K562 (cell line): ENCODE measurements around the gene EIF4E2. TPM values are rescaled to one million over a fixed set of nuclear protein-coding genes. Genes with fewer than 3 reads are reported as not detected.
A peak's percentile ranks its signal among the peaks of the same experiment; 100 is the strongest.

Experiments used
- ATAC-seq: fragments of 200-7000 bp; cut with Tn5 transposase; 3 replicates; pipeline ENCODE4 v1.9.1; 2020; ENCODE audit warnings: moderate library complexity
- BruUV-seq: library from RNA; stranded (reverse); fragments of 400-500 nt; replicated peaks from 2 replicates; lab custom pipeline; 2021; lab: Mats Ljungman, UMichigan
- CTCF ChIA-PET: fragments of 300-600 bp; formaldehyde crosslinking; extraction: SDS; loops from one replicate; lab custom pipeline; 2021; ENCODE audit warnings: low intra/inter-chr PET ratio; lab: Yijun Ruan, JAX
- POLR2A ChIA-PET: fragments of 300-600, 350-650 bp; sonication (Branson Sonifier 250); formaldehyde crosslinking; extraction: SDS; loops from one replicate; lab custom pipeline; 2021; ENCODE audit warnings: antibody characterized with exemption, inconsistent platforms; lab: Yijun Ruan, JAX
- DNase-seq, 4 experiments: peaks; one replicate each; pipeline versions ENCODE4 v3.0.0 to v3.0.0-alpha.2; 2011 to 2018; ENCODE audit warnings: low spot score in 3 of 4, mixed read lengths in 3 of 4; ENCODE audit errors: extremely low read depth in 1 of 4
- FAIRE-seq: peaks from 2 replicates; lab custom pipeline; 2011; peaks lifted over from hg19 to GRCh38; lab: Jason Lieb, UNC
- H2AFZ ChIP-seq: 2 replicates; pipeline ENCODE4 v1.6.0; 2011; ENCODE audit warnings: low read depth, low read length, control low read depth, inconsistent platforms
- H3K27ac ChIP-seq: fragments of 200-600 bp; 3 replicates; pipeline ENCODE4 v1.8.0; 2011; ENCODE audit warnings: low read depth, mild to moderate bottlenecking, control low read depth, inconsistent platforms, low read length, moderate library complexity, mixed read lengths; ENCODE audit errors: extremely low read depth
- H3K27me3 ChIP-seq, 2 experiments: fragments of 300-600 bp in 1 of 2; 2 replicates in 1 of 2; 3 replicates in 1 of 2; pipeline versions ENCODE4 v1.6.0 to v1.8.0; 2011; ENCODE audit warnings: inconsistent platforms in 2 of 2, low read length in 2 of 2, mild to moderate bottlenecking in 1 of 2, mixed read lengths in 1 of 2, moderate library complexity in 1 of 2; ENCODE audit not compliant: control insufficient read depth in 2 of 2, insufficient read depth in 2 of 2
- H3K36me3 ChIP-seq: fragments of 300-600 bp; 3 replicates; pipeline ENCODE4 v1.8.0; 2011; ENCODE audit warnings: mild to moderate bottlenecking, low read length, inconsistent platforms; ENCODE audit not compliant: control insufficient read depth, insufficient read depth
- H3K4me1 ChIP-seq, 2 experiments: fragments of 200-600 bp in 1 of 2; replicated peaks in 1 of 2; 2 replicates in 1 of 2; 3 replicates in 1 of 2; pipeline versions ENCODE4 v1.5.1 to v1.8.0; 2011; ENCODE audit warnings: inconsistent platforms in 2 of 2, low read length in 2 of 2, mild to moderate bottlenecking in 1 of 2, mixed read lengths in 1 of 2, moderate library complexity in 1 of 2; ENCODE audit not compliant: control insufficient read depth in 2 of 2, insufficient read depth in 2 of 2
- H3K4me2 ChIP-seq: 2 replicates; pipeline ENCODE4 v1.6.1; 2011; ENCODE audit warnings: low read length, control low read depth, inconsistent platforms, mixed read lengths; ENCODE audit not compliant: insufficient read depth
- H3K4me3 ChIP-seq: fragments of 200-600 bp; sonication (generic), shearing (Covaris generic); 2 replicates; pipeline ENCODE4 v1.5.1; 2016; ENCODE audit warnings: control low read depth, inconsistent platforms
- H3K79me2 ChIP-seq: fragments of 200-600 bp; 3 replicates; pipeline ENCODE4 v1.8.0; 2011; ENCODE audit warnings: low read length, inconsistent platforms; ENCODE audit not compliant: control insufficient read depth, insufficient read depth
- H3K9ac ChIP-seq, 2 experiments: 2 replicates each; pipeline versions ENCODE4 v1.6.0 to v1.6.1; 2011; ENCODE audit warnings: low read depth in 2 of 2, low read length in 2 of 2, control low read depth in 1 of 2, inconsistent platforms in 1 of 2, mild to moderate bottlenecking in 1 of 2, mixed read lengths in 1 of 2; ENCODE audit not compliant: insufficient read depth in 1 of 2
- H3K9me1 ChIP-seq: one replicate; pipeline ENCODE4 v1.6.0; 2011; ENCODE audit warnings: inconsistent platforms, mild to moderate bottlenecking, low read length, moderate library complexity; ENCODE audit not compliant: control insufficient read depth, insufficient read depth
- H3K9me3 ChIP-seq: replicated peaks from 2 replicates; pipeline ENCODE4 v1.5.1; 2011; ENCODE audit warnings: low read depth, low read length, inconsistent platforms; ENCODE audit not compliant: control insufficient read depth, insufficient read depth
- H4K20me1 ChIP-seq: replicated peaks from 2 replicates; pipeline ENCODE4 v1.6.1; 2011; ENCODE audit warnings: low read length, inconsistent platforms, mixed read lengths; ENCODE audit not compliant: control insufficient read depth, insufficient read depth
- ARID2 ChIP-seq: fragments of 450-650 bp; IDR thresholded peaks from 2 replicates; pipeline ENCODE4 v1.6.1; 2017; ENCODE audit warnings: antibody characterized with exemption, mild to moderate bottlenecking
- ARID4B ChIP-seq: sonication (generic); formaldehyde crosslinking; IDR thresholded peaks from 2 replicates; pipeline ENCODE4 v1.8.0; 2022; ENCODE audit warnings: mild to moderate bottlenecking, missing genetic modification reagents
- BCOR ChIP-seq: fragments of 450-650 bp; IDR thresholded peaks from 2 replicates; pipeline ENCODE4 v1.6.1; 2016
- CEBPB ChIP-seq: fragments of 450-650 bp; IDR thresholded peaks from 2 replicates; pipeline ENCODE4 v1.6.1; 2016; ENCODE audit warnings: missing genetic modification characterization, missing compliant biosample characterization
- FOXP4 ChIP-seq: sonication (generic); formaldehyde crosslinking; IDR thresholded peaks from 2 replicates; pipeline ENCODE4 v1.8.0; 2022; ENCODE audit warnings: mild to moderate bottlenecking, missing genetic modification reagents, borderline replicate concordance
- HLTF ChIP-seq: fragments of 450-650 bp; IDR thresholded peaks from 2 replicates; pipeline ENCODE4 v1.6.1; 2016
- KDM1A ChIP-seq, 2 experiments: fragments of 450-650 bp; IDR thresholded peaks; 2 replicates each; pipeline ENCODE4 v1.6.1; 2016; ENCODE audit warnings: mild to moderate bottlenecking in 2 of 2
- MYBL2 ChIP-seq, 2 experiments: fragments of 450-650 bp in 1 of 2; sonication (generic) in 1 of 2; formaldehyde crosslinking in 1 of 2; IDR thresholded peaks; 2 replicates each; pipeline versions ENCODE4 v1.6.1 to v1.8.1; 2017 to 2022; ENCODE audit warnings: borderline replicate concordance in 1 of 2, inconsistent platforms in 1 of 2, low read depth in 1 of 2, mild to moderate bottlenecking in 1 of 2, missing genetic modification reagents in 1 of 2, moderate library complexity in 1 of 2
- SRSF7 ChIP-seq: fragments of 200-400 bp; formaldehyde crosslinking; optimal IDR thresholded peaks from 2 replicates; pipeline ENCODE3; 2017; ENCODE audit warnings: mild to moderate bottlenecking, low read depth, low read length
- TAF9B ChIP-seq: fragments of 450-650 bp; IDR thresholded peaks from 2 replicates; pipeline ENCODE4 v1.6.1; 2018; ENCODE audit warnings: mild to moderate bottlenecking; ENCODE audit not compliant: partially characterized antibody
- TRIM24 ChIP-seq, 2 experiments: fragments of 450-650 bp; IDR thresholded peaks; 2 replicates each; pipeline ENCODE4 v1.6.1; 2016
- WGBS: fragments of 100-300 bp; shearing (Covaris generic); methylation state at CpG from one replicate; pipeline ENCODE4 v1.1.6; 2016; ENCODE audit warnings: low coverage, mixed read lengths; ENCODE audit not compliant: insufficient coverage; ENCODE audit errors: missing lambda C conversion rate; 5-methylcytosine and 5-hydroxymethylcytosine counted together
- in situ Hi-C: fragments of 300-500 bp; cut with MboI; formaldehyde crosslinking; loops from 4 replicates; pipeline ENCODE4 v1.15.0; 2018; ENCODE audit warnings: inconsistent platforms, mixed read lengths
- intact Hi-C: fragments of 100-400 bp; cut with micrococcal nuclease; formaldehyde crosslinking; loops from 2 replicates; pipeline ENCODE4 v1.14.2; 2022
- polyA plus RNA-seq, 8 experiments: library from polyadenylated mRNA; depleted of rRNA in 4 of 8; stranded (reverse) in 5 of 8; unstranded in 3 of 8; fragments of >200 nt; fragmentation: Nextera tagmentation in 2 of 8; fragmentation: Illumina TruSeq in 1 of 8; extraction: Ambion mirVana in 2 of 8; extraction: Trizol in 1 of 8; gene quantifications; 2 replicates each; pipeline versions ENCODE4 v1.2.1 to v1.2.3, GENCODE V29; 2011 to 2014; ENCODE audit warnings: inconsistent platforms in 1 of 8, missing spikeins in 1 of 8
- total RNA-seq, 7 experiments: library from RNA; depleted of rRNA in 6 of 7; stranded (reverse); fragments of >200 nt in 6 of 7; fragmentation: Illumina TruSeq in 2 of 7; extraction: Trizol in 2 of 7; gene quantifications; 2 replicates each; pipeline versions ENCODE4 v1.2.1 to v1.2.3, GENCODE V29; 2011 to 2021; ENCODE audit warnings: low replicate concordance in 1 of 7
- TF ChIP-seq, protein P1 (sequence below): fragments of 250-450 bp; sonication (Bioruptor Pico); IDR thresholded peaks from 2 replicates; pipeline ENCODE4 v1.8.0; 2021; ENCODE audit warnings: moderate library complexity, mild to moderate bottlenecking, inconsistent platforms

EIF4E2 gene
- total and polyA plus RNA-seq, 9 of the 15 experiments (the other 6 are each of a cell fraction or from before 2014, with no cell fraction given) = 33.9 to 169 (median 77.5) TPM

DNA sequence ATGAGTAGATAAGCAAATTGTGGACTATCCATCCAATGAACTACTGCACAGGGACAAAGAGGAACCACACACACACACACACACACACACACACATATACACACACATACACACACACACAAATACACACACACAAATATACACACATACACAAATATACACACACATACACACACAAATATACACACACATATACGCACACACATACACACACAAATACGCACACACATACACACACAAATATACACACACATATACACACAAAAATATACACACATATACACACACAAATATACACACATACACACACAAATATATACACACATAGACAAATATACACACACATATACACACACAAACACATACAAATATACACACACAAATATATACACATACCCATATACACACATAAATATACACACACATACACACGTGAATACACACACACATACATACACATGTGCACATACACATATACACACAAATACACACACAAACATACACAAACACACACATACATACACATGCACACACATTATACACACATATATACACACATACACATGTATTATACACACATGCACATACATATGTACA lies 63.1 kb downstream of the EIF4E2 start:
- no peaks in the 10 kb centered on the region for H3K79me2 ChIP-seq
- TF ChIP-seq MYBL2 (IDR thresholded peaks at IDR 0.05; ENCODE audit: low read depth) (peak; percentile 16; the same call in 1 of the 2 replicates), MYBL2 (CRISPR knock-in tag; IDR thresholded peaks at IDR 0.05; ENCODE audit: borderline replicate concordance) (no peak), TAF9B (no peak), TRIM24 (IDR thresholded peaks at IDR 0.05) (0 out of 4 replicates have a peak, but pooled peaks of 1 of the 2 experiments have one; percentile 23), FOXP4 (CRISPR knock-in tag) (no peak), BCOR (0 out of 2 replicates have a peak, but pooled peaks have one; percentile 27), SRSF7 (no peak), ARID4B (no peak), ARID2 (peak; percentile 26; the same call in 1 of the 2 replicates), KDM1A (IDR thresholded peaks at IDR 0.05) (peak in 1 of 2 experiments; percentile 93; a peak in 2 of 4 replicates), CEBPB (tag) (no peak), HLTF (0 out of 2 replicates have a peak, but pooled peaks have one; percentile 43)
- TF ChIP-seq, protein P1, sequence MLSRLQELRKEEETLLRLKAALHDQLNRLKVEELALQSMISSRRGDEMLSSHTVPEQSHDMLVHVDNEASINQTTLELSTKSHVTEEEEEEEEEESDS = no peak
- H4K20me1 ChIP-seq = no peaks in the 10 kb centered on the region
- H3K4me1 ChIP-seq = no peaks in the 10 kb centered on the region; a peak in 2 of 5 replicates
- H3K27ac ChIP-seq = no peak overlapping the region
- DNase-seq = no peak
- FAIRE-seq = no peak
- ChIA-PET CTCF (no interaction called here), POLR2A (no interaction called here)
- no peaks in the 10 kb centered on the region for H3K9me3 ChIP-seq
- H3K4me3 ChIP-seq = no peak overlapping the region
- in situ Hi-C loops = loop anchor here (25.0 kb wide), 1 partner anchor 649 kb away; the partner anchor contains the start of gene ATG16L1
- no peaks in the 10 kb centered on the region for H3K36me3 ChIP-seq
- intact Hi-C loops = no loop called here
- no peaks in the 10 kb centered on the region for H3K27me3 ChIP-seq
- H3K9me1 ChIP-seq = no peaks in the 10 kb centered on the region
- H3K9ac ChIP-seq = no peak overlapping the region
- no peak for ATAC-seq
- H2AFZ ChIP-seq = no peak overlapping the region
- H3K4me2 ChIP-seq = no peak overlapping the region
- WGBS = 0% methylated on average over 1 of the region's 3 CpGs
- no TSS peak for BruUV-seq
